SHP77 (cell line): ENCODE results near the gene SP140.
A peak's percentile ranks its signal among the peaks of the same experiment; 100 is the strongest.
"Not testable (repeated sequence)": the region's sequence is repeated elsewhere in the genome, so short reads cannot be mapped to it uniquely, and the experiment has no call there.

Source experiments
- DNase-seq, 2 experiments: peaks; one replicate each; lab custom pipeline; 2025; lab: John Stamatoyannopoulos, UW

SP140 gene

DNA sequence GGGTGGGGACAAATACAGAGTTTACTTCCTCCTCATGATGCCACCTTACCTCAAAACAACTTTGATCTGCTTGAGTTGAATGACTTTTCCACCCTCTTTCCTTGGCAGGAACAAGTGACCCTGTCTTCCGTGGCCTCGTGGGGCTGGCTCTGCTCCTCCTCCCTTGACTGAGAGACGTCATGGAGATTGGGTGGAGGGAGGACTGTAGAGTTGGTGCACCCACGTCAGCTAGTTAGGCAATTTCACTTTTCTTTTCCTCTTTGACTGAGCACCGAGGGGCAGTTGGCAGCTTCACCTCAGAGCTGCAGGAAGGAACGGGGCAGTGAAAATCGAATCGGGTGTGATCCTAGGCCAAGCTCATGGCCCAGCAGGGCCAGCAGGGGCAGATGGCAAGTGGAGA, at the start of gene SP140:
Gene SP140 (plus strand): TSS at position 251 of the 400 bp plus-strand sequence. CDS start 109 bp downstream, at position 360.
- DNase-seq, result no peak

DNA sequence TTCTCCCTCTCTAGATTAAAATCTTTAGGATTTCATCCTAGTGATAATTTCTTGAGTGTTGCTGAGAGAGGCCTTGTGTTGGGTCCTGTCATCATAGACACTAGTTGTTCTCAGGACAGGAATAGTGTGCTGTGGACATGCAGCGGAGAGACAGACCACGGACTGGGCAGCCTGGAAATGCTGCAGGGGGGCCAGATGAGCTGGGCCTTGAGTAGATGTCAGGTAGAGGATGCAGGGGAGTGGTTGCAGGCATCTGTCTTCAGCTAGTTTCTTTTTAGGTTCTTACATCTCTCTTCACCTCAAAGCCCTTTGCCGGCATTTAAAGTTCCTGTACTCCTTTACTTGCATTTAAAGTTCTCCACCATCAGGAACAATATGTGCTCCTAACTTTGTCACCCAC, 48.5 kb upstream of the SP140 start:
- DNase-seq, result no peak

DNA sequence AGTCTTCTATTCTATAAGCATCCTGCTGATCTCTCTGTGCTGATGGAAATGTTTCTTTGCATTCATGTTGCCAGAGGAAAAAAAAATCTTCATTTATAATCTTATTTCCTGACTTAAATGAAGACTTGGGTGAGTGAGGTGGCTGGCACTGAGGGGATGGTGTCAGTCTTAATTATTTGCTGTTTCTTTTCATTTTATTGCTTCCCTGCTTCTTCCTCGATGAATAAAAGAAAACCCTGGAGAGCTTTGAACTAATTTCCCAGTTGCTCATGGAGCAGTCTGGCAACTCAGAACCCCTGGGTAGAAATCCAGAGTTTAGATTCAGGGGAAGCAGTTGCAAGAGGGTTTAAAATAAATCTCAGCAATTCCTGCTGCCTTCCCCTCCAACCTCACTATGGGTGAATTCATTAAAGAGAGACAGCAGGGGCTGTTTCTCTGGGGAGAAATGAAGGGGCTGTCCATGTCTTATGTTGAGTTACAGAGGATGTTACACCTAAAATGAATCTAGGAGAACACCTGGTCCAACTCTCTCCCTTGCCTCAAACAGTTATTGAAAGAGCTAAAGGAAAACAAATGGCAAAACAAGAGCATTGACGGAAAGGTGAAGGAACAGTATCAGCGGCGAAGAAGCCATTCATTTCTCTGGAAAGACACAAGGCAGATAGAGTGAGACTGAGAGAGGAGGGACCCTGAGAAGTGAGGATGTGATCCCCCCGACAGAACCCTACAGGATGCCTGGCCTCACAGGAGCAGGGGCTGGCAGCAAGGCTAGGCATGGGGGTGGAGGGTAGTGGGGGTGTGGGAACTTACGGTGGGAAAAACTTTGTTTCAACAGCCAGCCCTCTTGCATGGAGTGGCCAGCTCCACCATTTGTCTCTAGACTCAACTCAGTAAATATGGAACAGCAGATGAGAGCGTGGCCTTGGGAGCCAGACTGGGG, 46.7 kb upstream of the SP140 start:
- DNase-seq, result no peak

DNA sequence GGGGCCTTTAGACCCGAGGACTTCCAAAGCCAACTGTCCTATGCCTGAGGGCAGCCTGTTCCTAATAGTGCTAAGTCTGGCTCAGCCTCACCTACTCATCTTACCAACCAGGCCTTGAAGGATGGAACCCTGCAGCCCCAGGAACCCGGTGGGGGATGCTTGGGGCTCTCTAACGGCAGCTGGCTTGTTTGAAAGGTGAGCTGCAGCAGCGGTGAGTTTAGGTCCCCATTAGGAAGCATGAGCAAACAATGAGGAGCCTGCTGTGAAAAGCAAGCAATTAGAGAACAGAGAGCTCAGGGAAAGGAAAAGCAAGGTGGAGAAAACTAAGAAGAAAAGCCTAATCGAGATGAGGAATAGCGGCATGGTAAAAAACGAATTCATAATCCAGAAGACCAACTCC, 45.6 kb upstream of the SP140 start:
- peak in 1 of 2 experiments; percentile 26 for DNase-seq

DNA sequence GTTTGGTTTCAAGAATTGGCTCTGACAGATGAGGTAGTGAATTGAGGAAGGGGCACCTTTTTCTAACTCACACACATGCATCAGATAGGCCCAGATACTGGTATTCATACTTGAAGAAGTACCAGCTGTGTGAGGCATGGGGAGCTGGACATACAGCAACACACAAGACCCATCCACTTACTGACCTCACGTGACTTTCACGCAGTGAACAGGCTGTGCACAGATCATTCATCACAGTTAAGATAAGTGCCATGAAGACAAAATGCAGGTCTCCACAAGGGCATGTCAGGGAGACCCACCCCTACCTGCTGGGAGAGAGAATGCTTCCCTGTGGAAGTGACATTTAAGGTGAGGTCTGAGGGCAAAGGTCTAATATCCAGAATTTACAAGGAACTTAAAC, 44.3 kb upstream of the SP140 start:
- no peak for DNase-seq

DNA sequence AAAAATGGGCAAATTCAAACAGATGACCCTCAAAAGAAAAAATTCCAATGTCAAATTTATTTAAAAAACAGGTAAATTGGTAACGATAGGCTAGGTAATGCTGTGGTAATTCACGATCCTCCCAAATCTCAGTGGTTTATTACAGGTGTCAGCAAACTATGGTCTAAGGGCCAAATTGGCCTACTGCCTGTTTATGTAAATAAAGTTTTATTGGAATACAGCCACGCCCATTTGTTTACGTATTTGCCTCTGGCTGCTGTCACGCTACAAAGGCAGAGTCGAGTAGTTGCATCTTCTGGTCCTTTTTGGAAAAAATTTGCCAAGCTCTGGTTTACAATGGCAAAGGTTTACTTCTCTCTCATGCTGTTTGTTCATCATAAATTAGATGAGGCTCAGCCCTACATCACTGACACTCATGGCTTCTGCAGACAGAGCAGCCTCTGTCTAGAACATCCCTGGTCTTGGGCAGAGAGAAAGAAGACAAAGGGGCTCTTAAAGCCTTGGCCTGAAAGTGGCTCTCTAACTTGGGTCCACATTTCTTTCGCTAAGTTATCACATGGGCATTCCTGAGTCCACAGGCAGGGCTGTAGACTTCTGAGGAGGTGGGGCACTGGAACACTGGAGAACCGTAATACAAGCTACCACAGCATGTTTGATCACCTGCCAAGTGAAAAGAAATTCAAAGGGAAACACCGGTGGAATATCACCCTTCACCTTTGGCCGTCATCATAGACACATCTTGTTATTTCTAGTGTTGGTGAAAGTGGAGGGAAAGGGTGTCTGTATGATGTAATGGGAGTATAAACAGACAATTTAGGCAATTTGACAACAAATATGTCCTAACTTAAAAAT, 40.6 kb upstream of the SP140 start:
- peak; percentile 44 to 55 for DNase-seq

DNA sequence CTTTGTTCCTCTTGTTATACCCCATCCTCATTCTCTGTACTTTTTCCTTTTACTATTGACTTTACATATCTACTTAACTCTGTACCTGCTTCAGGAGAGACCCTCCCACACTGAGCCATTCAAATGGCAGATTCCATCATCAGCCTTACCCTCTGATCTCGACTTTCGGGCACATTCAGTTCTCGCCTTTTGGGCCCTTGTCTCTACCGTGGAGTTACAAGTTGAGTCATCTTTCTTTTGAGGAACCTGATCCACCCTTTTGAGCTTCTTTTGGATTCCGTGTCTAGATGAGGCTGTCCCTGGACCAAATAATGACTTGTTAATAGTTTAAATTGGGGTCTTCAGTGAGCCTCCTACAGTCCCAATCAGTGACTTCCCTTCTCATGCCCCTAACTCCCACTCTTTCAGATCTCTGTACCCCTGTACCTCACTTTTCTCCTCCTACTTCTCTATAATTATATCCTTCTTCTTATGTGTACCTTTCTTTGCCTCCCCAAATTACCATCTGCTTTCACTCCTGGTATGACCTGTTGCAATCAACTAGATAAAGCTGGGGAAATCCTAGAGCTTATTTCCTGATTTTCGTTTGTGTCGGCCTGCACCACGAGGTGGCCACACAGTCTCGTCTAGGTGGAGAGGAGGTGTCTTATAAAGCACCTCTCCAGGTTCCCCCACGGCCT, 23.0 kb upstream of the SP140 start:
- DNase-seq, result no peak

DNA sequence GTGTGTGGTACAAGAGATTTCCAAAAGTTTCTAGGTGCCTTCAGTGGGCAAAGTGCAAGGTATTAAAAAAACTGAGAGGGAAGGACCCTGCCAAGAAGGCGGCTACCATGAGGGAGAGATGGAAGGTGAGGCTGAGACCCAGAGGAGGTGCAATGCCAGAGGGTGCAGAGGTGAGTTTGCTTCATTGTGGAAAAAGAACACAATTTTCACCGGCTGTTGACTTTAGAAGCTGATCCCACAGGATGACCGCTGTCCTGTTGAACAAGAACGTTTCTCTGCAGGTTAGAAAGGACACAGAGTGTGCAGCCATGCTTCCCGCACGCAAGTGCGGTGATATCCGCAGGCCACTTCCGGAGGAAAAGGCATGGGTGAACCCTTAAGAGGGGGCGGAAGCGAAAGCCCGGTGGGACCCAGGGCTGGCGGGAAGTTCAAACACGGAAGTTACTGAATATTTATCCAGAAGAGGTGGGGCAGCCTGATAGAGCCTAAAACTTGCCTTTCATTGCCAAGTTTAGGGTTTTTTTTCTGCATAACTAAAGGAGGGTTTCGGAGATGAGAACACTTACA, 22.3 kb upstream of the SP140 start:
- no peak for DNase-seq

DNA sequence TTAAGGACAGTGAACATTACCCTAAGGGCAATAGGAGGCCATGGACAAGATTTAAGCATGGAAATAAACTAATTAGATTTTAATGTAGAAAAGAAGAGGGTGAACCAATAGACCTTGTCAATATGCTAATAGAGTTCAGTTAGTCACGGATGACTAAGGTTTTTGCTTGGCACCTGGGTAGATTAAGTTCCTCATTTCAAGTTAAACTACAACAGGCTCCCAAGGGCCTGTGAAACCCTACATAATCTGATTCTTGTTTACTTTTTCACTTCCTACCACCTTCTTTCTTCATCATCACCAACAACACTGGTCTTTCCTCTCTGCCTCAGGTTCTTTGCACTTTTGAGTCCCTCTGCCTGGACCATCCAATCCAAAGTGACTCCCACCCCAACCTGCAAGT, 20.5 kb upstream of the SP140 start:
- no peak for DNase-seq

DNA sequence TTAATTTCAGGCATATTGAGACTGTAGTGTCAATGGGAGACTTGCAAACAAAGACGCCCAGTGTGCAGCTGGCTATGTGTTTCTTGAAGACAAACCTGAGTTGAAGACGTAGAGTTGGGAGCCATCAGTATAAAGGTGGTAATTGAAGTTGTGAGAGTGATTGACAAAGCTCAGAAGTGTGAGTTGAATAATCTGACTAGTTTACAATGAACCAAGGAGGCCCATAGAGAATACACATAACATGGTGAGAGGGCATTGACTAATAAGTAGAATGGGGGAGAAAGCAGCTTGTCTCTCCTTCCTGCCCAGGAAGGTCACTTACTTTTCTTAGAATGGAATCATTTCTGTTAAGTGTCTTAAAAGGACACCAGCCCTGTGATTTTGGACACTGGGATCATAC, 19.8 kb upstream of the SP140 start:
- no peak for DNase-seq

DNA sequence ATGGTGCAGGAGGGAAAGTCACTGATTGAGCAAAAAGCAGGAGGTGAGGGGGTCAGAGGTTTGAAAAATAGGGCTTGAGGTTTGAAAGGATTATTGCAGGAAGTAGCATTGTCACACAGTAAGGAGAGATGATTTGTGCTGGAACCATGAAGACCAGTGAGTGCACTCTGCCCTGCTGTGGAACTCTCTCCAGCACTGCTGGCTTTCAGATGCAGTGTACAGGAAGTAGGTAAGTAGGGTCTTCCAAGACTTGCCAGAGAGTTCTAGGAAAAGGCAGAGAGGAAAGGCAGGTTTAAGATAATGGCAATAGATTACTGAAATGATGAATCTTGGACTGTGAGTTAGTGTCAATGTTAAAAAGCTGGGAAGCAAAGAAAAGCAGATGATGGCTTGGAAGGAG, 17.0 kb upstream of the SP140 start:
- DNase-seq, result no peak

DNA sequence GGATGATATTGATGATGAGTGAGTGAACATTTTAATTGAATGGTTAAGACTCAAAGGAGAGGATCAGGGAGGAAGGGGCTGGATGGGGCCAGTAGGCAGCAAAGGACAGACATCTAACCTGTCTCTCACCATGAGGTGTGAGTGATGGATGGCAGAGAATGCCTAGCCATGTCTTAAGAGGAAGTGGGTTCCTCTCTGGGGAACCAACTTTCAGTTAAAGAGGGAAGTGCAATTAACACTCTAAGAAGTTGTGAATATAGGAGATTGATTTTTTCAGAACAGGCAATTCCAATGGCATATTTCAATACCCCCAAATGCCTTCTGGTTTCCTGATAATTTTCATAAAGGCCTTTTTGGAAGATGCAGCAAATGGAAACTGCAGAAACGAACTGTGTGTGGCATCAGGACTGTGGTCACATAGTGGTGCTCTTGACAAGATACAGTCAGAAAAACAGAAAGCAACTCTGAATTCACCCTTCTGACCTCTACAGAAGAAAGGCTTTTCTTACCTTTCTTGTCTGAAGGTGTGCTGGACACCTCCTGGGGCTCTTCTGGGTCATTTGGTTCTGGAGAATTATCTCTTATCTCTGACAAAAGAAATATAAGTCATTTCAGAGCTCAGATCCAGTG, 16.0 kb upstream of the SP140 start:
- DNase-seq, result no peak

DNA sequence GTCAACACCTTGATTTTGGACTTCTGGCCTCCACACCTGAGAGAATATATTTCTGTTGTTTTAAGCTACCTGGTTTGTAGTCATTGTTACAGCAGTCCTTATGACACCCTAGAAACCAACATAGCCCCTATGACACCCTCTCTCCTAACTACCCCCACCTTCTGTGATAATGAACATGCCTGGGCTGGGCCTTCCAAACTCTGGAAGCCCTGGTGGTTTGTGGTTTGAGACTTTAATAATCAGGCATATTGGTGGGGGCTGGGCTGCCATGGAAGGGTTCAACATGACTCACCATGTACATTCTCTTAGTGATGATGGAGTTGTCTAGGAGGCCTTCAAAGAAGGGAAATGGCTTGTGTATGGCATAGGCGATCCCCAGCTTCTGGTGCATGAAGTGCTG, 9.0 kb upstream of the SP140 start:
- no peak for DNase-seq

DNA sequence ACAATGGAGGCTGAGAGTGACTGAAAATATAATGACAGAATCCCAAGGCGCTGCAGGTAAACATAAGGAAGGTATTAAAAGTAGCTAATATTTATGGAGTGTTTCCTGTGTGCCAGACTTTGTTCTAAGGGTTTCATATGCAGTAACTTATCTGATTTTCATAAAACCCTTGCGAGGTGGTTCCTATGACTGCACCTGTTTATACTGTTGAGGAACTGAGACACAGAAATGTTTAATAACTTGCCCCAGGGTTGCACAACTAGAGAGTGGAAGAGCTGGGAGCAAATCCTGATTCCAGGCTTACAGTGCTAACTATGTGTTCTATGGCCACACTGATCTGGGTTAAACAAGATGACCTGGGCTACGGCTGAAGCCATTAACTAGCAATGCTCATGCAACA, 8.1 kb upstream of the SP140 start:
- no peak for DNase-seq

DNA sequence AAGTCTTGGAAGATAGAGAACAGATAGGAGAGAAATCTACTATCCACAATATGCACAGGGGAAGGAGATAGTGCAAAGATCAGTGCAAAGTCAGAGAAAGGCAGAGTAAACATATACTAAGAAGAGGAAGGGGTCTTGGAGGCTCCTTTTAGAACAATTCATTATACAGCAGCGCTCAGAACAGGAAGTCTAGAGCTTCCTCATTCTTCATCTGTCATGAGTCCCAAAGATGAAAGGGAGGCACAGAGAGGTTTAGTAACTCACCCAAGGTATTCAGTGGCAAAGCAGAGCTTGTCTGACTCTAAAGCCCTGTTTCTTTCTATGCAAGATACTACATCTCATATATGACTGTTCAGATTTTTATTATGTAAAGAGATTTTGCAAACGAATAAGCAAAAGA, 7.1 kb upstream of the SP140 start:
- no peak for DNase-seq

DNA sequence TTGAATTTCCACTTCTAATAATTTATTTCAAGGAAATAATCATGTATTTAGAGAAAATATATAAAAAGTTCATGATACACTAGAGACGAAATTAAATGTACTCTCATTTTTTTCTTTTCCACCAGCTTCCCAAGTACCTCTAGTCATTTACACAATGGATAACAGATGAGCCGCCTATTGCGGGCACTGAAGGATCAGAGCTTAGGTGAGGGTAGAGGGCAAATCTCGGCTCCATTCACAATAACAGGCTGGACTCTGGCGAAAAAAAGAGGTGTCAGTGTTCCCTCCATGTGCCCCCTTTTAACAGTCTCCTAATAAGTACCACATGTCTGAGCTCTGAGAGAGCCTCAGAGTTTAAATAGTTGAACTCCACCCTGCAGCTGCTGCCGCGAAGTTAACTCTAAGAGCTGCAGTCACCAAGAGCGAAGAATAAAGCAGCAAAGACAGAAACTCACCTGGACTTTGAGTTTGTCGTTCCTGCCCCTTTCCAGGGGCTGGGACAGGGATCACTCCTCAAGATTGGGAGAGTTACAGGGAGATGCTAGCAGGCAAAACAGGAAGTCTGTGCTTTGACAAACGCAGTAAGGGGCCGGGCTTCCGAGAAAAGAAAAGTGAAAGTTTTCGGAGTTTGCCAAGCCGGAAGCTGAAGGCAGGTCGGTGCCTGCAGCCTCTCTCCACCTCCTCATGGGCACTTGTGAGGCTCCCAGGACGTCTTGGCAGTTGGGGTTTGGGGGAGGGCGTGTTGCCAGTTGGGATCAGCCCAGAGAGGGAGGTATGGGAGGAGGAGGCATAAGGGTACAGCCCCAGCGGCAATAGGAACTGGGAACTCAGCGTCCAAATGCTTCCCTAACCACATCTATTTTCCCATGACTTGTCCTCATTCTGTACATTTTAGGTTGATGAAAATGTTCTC, 5.9 kb upstream of the SP140 start, which contains the start of gene SP110:
Gene SP110 (minus strand): TSS at position 566 of the 913 bp plus-strand sequence. CDS start 3,057 bp downstream, outside the sequence.
- peak in 1 of 2 experiments; percentile 6 for DNase-seq

DNA sequence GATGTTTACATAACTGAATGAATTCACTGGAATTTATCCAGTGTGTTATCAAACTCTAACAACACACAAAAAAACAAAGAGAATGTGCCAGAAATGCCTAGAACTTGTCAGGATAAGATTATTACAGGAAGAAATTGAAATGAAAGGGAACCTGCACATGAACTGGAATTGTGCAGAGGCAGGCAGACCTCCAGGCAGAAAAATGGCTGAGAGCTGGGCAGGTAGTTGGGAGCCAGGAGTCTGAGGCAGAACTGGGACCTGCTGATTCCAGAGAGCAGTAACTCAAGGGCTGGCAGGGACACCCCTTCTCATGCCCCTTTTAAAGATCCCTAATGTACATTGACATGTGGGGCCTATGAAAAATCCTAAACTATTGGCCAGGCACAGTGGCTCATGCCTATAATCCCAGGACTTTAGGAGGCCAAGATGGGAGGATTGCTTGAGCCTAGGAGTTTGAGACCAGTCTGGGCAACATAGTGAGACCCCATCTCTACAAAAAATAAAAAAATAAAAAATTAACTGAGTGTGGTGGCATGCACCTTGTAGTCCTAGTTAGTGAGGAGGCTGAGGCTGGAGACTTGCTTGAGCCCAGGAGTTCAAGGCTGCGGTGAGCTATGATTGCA, 5.1 kb upstream of the SP140 start:
- DNase-seq, result peak in 1 of 2 experiments; percentile 2

DNA sequence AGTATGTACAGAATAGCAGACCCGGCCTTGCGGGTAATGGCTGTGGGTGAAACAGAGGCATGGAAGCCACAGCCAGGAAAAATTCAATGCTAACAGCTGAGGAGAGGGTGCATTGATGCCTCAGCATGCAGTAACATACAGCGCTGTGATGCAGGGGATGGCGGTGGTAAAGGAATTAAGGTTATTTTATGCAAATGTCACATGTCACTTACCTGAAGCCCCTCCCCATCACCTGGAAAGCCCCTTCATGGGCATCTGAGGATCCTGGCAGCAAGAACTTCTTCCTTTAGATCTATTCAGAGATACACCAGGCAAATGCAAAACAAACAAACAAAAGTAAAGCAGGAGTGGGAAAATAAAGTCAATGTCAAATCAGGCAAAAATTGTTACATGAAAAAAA, 4.0 kb upstream of the SP140 start:
- no peak for DNase-seq

DNA sequence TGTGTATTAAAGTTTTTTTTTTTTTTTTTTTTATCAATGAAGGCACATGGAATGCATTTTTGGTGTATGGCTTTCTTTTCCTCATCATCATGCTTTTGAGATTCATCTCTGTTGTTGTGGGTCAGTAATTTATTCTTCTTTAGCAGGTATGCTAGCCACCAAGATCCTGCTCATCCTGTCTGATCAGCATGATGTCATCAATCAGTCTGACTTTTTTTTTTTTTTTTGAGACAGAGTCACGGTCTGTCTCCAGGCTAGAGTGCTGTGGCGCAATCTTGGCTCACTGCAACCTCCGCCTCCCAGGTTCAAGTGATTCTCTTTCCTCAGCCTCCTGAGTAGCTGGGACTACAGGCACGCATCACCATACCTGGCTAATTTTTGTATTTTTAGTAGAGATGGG, 2.7 kb upstream of the SP140 start:
- not testable (repeated sequence) for DNase-seq

DNA sequence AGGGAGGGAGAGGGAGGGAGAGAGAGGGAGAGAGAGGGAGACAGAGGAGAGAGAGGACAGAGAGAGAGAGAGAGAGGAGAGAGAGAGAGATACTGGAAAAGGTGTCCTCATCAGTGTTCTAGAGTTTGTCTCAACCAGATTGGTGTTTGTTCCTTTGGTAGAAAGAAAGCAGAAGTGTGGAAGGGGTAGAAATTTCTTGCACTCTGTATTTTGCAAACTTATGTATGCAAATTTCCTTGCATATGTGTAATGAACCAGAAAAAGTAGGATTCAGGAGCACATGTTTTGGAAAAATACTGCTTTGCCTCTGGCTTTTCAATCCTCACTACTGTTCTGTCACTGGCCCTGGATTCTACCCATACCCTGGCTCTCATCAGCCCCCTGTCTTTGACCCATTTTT, 1.1 kb upstream of the SP140 start:
- no peak for DNase-seq
